Fibroblast of pulmonary artery (primary cell): ENCODE data around the gene FBRSL1.

Experiments
- DNase-seq: peaks from one replicate; pipeline ENCODE4 v3.0.0-alpha.2; 2010; ENCODE audit warnings: low read depth
- H3K4me3 ChIP-seq: replicated peaks from 2 replicates; pipeline ENCODE4 v1.5.1; 2011; ENCODE audit warnings: low read depth, mild to moderate bottlenecking, control low read depth, low read length, moderate library complexity
- TF ChIP-seq, protein P1 (sequence below): IDR thresholded peaks from 2 replicates; pipeline ENCODE4 v1.5.1; 2011; ENCODE audit warnings: mild to moderate bottlenecking, control low read depth, low read length, inconsistent platforms; ENCODE audit errors: missing control alignments

Gene FBRSL1

DNA sequence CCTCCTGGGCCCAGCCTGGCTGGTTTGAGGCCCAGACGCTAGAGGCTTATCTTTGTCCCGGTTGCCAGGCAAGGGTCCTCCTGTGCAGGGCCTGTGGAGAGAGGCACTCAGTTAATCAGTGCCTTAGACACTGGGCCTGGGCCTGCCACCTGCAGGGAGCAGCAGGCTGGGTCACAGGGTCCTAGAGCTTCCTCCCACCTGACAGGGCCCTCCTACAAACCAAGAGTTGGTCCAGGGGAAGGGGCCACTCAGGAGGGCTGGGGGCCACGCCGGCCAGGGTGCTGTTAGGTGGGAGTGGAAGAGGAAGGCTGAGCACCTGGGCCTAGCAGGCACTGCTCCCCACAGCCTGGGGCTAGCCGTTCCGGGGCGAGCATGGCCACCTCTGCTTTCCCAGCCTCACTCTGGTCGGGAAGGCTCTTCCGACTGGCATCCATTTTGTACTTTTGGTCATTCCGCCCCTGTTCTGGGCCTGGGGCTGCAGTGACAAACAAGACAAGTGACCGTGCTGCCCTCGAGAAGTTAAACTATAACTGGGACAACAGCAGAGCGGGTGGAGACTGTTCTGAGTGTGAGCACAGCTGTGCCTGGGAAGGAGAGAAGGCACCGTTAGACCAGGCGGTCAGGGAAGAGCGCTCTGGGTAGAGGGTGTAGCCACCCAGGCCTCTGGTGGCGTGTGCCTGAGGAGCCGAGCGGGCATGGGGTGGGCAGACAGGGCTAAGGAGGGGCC is 27.2 kb downstream of the FBRSL1 start:
- TF ChIP-seq, protein P1, sequence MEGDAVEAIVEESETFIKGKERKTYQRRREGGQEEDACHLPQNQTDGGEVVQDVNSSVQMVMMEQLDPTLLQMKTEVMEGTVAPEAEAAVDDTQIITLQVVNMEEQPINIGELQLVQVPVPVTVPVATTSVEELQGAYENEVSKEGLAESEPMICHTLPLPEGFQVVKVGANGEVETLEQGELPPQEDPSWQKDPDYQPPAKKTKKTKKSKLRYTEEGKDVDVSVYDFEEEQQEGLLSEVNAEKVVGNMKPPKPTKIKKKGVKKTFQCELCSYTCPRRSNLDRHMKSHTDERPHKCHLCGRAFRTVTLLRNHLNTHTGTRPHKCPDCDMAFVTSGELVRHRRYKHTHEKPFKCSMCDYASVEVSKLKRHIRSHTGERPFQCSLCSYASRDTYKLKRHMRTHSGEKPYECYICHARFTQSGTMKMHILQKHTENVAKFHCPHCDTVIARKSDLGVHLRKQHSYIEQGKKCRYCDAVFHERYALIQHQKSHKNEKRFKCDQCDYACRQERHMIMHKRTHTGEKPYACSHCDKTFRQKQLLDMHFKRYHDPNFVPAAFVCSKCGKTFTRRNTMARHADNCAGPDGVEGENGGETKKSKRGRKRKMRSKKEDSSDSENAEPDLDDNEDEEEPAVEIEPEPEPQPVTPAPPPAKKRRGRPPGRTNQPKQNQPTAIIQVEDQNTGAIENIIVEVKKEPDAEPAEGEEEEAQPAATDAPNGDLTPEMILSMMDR = no peak
- no peak for DNase-seq
- no peak overlapping the region for H3K4me3 ChIP-seq

DNA sequence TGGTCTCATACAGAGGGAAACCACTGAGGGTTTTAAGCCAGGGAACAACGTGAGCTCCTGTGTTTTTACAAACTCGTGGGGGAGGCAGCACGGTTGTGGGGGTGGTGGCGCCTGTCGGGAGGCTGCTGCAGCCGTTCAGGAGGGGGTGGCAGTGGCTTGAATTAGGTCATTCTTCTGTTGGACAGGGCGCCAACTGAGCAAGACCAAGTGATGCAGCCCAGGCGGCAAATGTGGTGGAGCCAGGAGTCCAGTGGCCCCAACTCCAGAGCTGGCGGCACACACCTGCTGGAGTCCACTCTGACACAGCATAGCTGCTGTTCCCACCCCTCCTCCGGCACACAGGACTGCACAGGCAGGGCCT is 27.8 kb downstream of the FBRSL1 start:
- no peak for DNase-seq
- no peak overlapping the region for H3K4me3 ChIP-seq
- TF ChIP-seq, protein P1 = no peak

DNA sequence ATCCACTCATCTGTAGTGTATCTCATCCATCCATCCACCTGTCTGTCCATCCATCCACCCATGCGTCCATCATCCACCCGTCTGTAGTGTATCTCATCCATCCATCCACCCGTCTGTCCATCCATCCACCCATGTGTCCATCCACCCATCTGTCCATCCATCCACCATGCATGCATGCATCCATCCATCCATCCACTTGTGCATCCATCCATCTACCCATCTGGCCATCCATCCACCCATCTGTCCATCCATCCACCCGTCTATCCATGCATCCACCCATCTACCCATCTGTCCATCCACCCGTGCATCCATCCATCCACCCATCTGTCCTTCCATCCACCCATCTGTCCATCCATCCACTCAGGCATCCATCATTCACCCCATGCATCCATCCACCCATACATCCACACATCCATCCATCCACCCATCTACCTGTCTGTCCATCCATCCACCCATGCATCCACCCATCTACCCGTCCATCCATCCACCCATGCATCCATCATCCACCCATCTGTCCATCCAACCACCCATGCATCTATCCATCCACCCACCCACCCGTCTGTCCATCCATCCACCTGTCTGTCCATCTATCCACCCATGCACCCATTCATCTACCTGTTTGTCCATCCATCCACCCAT is 28.5 kb downstream of the FBRSL1 start:
- TF ChIP-seq, protein P1 = no peak
- DNase-seq = no peak
- H3K4me3 ChIP-seq = no peak overlapping the region

DNA sequence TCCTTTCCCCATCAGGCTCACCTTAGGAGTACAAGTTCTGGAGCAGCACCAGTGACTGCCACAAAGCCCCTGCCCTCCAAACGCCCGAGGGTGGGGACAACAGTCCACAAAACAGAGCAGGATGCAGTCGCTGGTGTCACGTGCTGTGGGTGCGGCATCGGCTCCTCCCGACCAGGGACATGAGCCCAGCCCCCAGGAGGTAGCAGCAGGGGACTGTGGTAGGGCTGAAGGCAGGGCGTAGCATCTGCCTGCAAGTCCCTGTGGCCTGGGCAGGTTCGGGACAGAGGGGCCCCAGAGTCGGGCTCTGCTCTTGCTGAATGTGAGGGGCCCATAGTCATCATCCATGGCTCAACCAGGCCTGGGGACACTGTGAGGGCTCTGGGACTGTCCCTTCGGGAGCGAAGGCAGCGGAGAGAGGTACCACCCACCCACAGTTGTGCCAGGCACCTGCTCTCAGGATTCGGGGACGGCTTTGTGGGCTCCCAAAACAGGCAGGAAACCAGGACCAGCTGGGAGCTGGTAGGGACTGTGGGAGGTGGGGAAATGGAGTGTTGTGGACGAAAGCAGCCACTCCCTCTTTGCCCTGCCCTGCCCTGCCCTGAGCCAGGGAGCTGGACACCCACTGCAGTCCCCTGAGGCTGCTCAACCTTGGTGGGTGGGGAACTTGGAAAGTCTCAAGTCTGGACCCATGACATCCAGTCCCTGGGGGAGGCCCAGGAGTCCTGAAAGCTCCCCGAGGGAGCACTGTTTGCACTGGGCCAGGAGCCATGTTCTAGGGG is 30.7 kb downstream of the FBRSL1 start:
- TF ChIP-seq, protein P1 = no peak
- H3K4me3 ChIP-seq = no peak overlapping the region
- no peak for DNase-seq

DNA sequence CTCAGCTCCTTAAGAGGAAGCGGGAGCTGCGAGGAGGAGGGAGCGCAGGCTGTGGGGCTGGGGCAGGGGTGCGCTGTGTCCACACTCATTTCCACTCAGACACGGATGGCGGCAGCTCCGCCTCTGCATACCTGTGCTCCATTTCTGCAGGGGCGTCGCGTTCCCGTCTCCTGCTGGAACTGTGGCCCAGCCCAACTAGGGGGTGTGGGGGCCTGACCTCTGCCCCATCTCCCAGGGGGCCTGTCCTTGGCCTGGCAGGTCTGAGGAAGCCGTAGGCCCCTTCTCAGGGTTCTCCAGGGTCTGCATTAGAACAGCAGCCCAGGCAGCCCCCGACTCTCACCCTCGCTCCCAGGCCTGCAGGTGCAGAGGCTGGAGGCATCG is 31.2 kb downstream of the FBRSL1 start:
- no peak overlapping the region for H3K4me3 ChIP-seq
- TF ChIP-seq, protein P1 = no peak
- DNase-seq = no peak

DNA sequence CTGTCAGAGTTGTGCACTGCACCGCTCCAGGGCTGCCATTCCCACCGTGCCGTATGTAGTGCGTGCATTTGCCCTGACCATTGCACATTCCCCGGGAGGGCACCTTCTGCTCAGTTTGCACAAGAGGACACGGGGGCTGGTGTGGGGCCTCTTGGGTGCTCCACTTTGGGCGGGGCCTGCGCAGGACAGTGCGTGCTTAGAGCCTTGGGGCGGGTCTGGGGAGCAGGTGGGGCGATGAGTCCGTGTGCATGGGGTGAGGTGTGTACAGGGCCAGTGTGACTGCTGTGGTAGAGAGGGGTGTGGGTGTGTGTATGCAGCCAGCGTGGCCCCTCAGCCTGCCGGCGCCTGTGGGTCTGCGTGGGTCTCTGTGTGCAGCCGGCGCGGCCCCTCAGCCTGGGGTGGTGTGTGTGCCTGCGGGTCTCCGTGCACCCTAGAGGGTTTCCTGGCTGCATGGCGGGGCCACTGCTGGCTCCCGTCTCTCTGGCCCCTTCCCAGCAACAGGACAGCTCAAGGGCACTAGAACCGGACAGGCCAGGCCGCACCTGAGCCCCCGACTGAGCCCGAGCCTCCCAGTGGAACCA is 31.9 kb downstream of the FBRSL1 start:
- TF ChIP-seq, protein P1 = no peak
- no peak overlapping the region for H3K4me3 ChIP-seq
- no peak for DNase-seq
